Fibroblast of peridontal ligament (primary cell): Measurements from ENCODE around the gene SULT1C4.

Experiments
- DNase-seq: peaks from one replicate; pipeline ENCODE4 v3.0.0-alpha.2; 2010; ENCODE audit errors: extremely low read depth

The SULT1C4 gene

DNA sequence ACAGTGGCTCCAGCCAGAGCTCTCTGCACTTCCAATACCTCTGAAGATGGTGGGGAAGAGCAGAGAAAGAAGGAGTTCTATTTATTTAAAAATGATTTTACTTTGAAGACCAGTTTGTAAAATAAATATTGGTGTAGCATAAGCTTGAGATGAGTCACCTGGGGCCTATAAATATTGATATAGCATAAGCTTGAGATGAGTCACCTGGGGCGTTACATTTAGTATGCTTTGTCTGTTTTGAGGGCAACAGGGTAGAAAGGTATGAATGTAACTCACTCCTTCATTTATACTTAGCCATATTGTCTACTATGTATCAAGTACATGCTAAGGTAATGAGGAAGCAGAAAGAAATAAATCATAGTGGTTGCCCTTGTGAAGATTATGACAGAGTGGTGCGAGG, 7.7 kb upstream of the SULT1C4 start:
- DNase-seq = no peak

DNA sequence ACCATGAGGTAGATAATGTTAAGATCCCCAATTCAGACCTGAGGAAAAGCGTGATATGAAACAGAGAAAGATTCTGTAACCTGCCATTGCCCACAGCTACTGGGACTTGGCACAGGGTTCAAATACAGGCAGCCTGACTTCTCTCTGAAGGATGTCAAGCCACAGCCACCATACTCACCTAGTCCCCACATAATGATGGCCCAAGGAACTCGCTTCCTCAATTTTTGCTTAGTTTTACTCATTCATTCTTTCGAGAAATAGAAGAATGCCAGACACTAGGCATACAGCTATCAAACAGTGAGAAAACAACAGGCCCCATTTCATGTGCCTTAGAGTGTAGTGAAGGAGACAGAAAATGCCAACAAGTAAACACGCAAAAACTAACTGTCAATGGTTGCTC, 980 bp upstream of the SULT1C4 start:
- no peak for DNase-seq

DNA sequence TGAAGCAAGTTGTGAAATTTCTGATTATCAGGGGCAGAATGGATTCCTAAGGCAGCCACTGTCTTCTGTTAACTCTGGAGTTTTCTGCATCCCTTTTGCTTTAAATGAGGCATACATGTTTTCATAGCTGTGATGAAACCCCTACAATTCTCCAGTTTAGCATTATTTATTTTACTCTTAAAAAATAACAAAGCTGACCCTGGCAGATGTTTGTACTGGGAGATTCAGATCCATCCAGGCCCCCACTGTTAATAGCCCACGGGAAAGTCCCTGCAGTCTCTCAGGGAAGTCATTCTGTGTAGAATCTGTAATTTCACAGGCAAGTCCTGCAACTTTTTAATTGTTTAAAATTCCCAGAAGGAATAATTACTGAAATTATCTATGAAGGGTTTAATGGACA, 353 bp upstream of the SULT1C4 start:
- DNase-seq = peak; percentile 62

DNA sequence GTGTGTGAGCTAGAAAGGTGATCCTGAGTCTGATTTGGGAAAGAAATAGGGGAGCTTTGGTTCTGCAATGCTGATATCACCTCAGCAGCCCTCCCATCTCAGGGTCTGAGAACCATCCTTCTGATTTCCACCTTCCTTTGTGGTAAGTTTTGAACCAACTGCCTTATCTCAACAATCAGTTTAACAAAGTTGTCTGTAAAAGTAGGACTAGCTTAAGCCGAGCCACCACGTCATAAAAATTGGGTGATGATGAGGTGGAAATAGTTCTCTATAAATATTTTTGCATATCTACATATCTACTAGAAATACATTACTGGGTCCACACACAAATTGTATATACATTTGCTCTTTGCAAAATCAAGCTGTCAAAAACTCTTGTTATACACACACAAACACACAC, 1.1 kb downstream of the SULT1C4 start:
- no peak for DNase-seq

DNA sequence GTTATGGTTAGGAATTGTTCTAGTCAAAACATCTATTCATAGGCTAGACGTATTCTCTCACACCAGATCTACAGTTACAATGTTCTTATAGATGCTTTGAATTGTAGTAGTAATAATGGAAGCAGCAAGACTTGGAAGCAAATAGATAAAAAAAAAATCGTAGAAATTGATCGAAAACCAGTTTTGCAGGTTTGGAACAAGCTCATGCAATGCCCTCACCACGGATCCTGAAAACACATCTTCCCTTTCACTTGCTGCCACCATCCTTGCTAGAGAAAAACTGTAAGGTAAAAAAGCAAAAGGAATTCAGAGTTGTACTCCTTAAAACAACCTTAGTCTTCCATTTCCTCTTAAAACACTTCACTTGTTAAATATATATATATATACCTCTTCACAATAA, 4.4 kb downstream of the SULT1C4 start:
- no peak for DNase-seq

DNA sequence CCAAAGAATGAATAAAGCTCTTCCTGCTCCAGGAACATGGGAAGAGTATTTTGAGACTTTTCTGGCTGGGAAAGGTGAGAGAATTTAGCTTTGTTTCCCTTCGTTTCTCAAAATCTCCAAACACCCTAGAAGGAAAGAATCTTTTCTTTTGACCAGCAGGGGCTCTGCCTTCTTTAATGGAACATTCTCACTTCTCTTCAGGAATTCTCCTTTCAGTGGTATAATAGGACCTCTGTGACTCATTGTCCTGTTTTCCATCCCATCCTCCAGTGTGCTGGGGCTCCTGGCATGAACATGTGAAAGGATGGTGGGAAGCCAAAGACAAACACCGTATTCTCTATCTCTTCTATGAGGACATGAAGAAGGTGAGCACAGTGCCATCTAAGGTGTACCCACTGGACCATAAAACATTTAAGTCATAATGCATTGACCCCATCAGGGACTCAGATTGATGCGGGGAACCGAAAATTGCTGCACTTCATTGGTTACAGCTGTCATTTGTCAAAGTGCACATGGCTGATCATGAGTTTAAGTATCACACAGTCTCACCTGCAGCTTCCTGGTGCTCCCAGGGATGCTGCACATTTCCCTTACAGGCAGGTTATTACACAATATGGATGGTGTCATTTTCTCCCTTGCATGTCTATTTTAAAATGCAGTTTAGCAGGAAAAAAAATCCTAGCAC, 5.5 kb downstream of the SULT1C4 start:
- DNase-seq = no peak

DNA sequence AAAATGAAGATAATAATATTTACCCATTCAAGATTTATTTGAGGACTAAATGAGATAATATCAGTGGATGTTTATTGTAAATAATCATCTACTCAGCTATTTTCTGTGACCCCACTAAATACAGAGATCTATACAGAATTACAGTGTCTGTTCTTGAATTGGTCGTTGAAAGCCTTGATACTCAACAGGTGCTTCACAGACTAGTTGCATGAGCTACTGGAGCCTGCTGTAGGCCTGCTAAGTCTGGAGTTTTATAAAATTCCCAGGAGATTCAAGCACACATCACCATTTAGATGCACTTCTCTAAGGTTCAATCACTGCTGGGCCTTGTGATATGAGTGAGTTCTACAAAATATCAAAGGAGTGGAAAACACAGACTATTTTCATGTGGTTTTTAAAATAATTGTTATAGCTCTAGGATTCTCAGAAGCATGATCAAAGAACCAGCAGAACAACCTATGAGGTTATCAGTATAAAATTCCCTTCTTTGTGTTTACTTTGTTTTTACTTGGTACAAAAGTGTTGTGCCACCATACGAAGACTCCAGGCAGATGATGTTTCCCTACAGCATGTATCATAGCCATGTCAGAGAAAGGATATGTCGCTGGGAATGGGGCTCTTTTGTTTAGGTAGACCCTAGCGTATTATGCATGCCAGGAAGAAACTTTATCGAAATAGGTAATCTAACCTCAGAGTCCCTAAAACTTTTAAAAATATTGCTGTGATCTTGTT, 7.1 kb downstream of the SULT1C4 start:
- no peak for DNase-seq

DNA sequence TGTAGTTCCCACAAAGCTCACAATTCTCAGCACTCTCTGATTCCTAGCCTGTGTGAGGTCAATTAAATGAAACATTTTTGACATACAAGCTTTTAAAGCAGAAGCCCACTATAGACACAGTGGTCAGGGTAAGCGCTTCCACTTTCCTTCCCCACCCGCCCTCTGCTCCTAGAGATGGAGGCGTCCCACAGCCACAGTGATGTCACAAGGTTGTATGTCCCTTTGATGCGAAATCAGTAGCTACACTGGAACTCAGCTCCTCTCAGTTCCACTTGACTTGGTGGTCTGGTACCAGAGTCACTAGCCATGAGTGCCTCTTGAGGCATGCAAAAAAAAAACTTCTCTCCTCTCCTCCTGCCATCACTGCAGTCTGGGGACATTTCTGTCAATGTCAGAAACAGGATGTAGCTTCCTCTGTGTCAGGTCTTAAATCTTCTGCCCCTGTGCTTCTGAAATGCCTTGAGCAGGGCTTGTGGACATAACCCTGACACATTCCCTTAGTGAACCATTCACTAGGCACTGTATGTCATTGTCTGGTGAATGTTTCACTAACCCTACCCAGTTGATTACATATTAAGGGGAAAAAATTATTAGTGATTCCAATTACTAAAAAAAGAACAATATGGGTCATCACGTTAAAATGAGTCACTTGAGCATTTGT, 7.8 kb downstream of the SULT1C4 start:
- no peak for DNase-seq

DNA sequence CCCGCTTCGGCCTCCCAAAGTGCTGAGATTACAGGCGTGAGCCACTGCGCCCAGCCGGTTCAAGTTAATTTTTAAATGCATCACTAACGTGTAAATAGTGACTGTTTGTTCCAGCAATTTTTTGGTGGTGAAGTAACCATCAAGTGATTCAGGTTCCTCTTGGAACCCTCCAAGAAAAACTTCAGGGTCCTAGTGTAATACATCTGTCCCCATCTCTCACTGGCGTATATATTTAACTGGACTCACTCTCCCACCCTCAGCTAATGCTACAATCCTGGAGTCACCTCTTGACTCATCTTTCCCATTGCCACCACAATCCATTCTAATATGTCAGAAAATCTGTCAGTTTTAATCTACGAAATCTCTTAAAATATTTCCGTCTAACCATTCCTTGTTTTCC, 10.3 kb downstream of the SULT1C4 start:
- no peak for DNase-seq

DNA sequence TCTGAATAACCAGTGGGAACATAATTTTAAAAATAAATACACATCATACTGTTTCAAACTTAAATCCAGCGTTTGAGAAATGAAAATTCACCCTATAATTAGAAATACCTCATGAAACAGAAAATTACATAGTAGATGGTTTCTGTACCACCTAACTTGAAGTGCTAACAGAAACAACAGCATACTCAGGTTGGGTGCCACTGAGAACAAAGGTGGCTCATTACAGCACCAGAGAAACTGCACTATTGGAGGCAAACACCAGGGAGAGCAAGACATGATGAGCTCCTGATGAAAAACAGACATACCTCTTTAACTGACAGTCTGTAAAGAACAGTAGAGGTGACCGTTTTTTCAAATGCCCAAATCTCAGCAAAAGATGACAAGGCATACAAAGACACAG, 12.6 kb downstream of the SULT1C4 start:
- no peak for DNase-seq

DNA sequence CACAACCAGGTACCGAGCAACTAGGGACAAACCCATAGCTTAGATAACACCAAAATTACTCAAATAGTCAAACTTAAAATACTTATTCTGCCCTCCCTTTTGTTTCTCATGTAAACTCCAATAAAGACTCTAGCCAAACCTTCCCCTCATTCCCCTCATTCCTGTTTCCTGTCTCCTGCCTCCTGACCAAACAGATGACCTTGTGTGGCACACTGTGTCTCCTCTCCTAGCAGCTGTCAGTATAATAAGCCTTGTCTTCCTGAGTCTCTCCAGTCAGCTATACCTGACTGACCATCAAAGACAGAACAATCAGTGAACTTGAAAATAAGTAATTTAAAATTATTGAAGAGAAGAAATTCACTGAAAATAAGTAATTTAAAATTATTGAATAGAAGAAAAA, 14.3 kb downstream of the SULT1C4 start:
- DNase-seq = no peak

DNA sequence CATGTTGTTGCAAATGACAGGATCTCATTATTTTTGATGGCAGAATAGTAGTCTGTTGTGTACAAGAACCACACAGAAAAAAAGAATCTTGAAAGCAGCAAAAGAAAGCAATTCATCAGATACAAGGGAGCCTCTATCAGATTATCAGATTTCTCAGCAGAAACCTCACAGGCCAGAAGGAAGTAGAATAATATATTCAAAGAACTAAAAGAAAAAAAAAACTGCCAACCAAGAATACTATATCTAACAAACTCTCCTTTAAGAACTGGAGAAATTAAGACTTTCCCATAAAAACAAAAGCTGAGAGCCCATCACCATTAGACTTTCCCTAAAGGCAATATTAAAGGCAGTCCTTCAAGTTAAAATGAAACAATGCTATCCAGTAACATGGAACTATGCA, 15.4 kb downstream of the SULT1C4 start:
- DNase-seq = no peak

DNA sequence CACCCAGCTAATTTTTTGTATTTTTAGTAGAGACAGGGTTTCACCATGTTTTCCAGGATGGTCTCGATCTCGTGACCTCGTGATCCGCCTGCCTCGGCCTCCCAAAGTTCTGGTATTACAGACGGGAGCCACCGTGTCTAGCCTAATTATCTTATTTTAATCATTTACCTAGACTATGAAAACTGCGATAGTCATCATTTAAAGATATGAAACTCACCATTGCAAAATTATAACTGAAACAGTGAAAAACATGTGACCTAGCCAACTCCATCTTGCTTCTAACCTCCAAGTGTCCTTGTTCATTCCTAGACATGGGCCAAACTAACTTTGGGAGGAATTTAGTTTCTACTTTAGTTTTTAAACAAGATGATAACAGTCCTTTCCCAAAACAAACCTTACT, 17.4 kb downstream of the SULT1C4 start:
- DNase-seq = no peak

DNA sequence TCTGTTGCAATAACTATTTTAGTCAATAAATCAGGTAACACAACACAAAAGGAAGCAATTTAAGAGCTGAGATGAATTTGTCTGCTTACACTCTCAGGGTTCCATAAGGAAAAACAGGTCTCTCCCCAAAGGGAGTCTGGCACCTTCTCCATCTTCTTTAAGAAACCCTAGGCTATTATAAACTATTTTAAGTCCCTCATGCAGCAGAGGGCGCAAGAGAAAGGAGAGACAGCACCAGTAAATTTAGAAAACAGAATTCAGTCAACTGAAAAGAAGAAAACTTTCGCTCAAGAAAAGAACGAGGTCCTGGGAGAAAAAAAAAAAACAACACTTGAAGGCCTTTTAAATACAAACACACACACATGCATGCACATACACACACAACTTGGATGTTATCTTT, 19.1 kb downstream of the SULT1C4 start:
- peak; percentile 46 for DNase-seq

DNA sequence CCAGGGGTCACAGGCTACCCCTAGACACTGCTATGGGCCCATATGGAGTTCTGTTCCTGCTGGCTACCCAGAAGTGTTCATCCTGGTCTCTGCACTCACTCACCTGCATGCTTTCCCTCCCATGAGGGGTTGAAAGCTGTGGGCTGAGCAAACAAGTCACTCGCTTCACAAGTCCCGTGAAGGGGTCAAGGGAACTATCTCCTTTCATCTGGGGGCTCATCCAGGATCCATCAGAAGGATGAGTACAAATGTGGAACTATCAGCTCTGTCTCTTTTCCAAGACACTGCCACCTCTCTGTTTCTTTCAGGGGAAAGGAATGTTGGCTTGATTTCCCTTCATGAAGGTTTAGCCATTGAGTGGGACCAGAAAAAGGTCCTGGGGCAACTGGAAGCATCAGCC, 21.7 kb downstream of the SULT1C4 start:
- no peak for DNase-seq

DNA sequence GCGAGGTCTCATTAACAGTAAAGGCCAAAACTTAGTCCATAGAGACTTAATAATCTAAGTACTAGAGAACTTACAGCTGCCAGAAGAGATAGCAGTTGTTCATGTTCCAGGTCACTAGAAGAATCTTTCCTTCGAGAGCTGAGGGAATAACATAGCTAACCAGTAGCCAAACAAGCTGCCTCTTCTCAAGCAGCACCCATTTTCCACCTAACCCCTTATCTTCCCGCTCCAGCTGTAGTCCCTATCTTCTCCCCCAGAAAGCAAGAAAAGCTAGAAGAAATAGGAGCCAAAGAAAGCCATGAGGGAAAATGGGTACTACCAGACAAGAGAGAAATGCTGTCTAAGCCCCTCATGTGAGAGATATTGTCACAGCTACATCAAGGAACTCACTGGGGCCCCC, 24.0 kb downstream of the SULT1C4 start:
- DNase-seq = no peak

DNA sequence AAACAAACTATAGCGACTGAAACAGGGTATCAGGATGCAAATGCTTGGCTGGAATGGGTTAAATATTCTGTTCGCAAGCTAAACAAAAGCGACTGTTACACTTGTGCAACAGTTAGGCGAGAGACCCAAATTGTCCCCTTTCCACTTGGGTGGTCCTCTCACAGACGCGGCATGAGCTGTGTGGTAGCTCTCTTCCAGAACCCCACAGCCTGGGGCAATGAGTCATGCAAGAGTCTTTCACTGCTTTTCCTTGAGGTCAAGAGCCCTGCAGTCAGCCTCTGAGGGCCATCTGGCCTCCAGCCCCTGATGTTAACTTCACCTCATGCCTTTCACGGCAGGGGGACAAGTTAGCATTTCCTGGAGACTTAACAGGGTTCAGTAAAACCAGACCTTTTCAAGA, 25.7 kb downstream of the SULT1C4 start:
- peak; percentile 61 for DNase-seq

DNA sequence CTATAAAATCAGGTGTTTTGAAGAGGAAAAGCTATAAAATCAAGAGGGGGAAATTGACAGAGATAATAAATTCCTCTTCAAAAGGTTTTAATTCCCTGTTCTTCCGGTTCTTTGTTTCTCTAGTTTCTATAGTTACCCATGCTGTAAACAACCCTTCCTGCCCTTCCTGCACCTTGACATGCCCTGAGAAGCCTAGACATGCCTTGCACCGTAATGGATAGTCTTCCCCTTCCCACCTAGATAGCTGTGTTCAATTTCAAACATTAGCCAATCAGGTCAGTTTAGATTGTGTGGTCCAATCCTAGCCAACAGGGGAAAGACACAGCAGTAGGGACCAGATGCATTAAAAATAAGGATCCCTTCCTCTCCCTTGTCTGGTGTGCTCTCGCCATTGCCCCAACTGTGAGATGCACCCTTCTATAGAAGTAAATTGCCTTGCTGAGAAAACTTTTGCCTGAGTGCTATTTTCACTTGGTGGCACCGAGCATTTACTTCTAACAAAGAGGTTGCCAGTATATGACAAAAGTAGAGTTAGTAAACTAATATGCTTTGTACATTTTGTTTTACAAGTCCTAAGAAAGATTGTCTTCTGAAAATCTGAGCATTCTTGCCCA, 27.1 kb downstream of the SULT1C4 start:
- DNase-seq = no peak

DNA sequence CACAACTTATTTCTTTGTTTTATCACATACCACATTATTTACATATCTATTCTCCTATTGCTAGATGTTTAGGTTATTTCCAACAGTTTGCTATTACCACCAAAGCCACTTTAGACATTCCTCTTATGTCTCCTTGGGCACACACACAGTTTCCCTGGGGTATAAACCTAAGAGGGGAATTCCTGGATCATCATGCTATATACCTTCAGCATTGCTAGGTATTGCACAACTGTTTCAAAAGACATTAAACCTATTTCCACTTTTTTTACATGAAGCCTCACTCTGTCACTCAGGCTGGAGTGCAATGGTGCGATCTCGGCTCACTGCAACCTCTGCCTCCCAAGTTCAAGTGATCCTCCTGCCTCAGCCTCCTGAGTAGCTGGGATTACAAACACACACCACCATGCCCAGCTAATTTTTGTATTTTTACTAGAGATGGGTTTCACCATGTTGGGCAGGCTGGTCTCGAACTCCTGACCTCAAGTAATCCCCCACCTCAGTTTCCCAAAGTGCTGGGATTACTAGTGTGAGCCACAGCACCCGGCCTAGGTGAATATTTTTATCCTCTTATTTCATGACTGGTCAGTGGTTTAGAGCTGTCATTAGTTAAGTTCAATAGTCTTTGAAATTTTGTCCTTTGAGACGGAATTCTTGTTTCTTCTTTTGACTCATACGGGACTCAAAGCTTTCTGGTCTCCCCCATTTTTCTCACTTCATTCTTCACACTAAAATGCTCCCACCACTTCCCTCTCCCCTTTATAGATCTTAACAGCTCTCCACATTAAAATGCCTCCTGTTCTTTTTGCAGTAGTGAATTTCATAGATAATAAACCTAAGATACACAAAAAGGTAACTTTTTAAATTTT, 30.3 kb downstream of the SULT1C4 start:
- no peak for DNase-seq

DNA sequence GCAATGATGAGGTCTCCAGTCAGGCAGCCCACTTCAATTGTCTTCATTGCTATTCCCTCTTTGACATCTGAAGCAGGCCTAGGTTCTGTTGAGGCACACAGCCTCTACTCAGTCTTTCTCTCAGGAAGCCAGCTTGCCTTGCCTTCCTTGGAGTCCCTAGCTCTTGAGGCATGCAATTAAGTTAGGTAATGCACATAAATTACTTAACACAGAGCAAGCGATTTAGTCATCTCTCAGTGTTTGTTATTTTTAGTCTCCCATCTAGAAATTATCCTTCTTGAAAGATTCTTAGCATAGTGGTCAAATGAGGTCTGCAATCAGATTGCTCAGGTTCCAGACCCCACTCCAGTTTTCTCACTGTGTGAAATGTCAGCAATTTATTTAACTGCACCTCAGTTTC, 32.0 kb downstream of the SULT1C4 start:
- peak; percentile 53 for DNase-seq

DNA sequence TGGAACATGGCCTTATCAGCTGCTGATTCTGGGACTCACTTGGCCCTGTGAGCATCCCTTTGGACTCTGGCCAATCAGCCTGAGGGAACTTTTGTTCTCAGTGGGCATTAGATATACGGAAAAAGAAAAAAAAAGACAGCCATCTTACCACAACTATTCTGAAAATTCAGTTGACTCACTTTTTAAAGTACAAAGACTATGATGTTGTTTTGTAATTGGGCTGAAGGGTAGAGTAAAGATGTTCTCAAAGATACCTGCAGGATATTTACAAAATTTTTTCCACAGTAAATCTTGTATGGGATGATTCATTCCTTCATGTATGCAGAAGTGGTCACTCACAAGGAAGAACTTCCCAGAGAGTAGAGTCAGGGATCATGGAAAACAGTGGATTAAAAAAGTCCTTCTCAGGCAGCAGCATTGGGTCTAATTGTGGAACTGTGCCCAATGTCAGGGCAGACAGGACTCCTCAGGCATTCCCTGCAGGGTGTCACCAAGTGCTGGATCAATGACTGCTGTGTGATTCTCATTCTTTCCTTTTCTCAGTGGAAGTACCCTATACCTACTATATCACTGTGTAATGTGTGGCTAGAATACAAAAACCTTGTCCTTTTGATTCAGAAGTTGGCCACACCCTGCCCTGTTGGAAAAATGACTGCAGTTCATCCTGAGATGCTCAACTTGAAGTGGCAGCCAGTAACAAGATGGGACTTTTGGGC, 35.4 kb downstream of the SULT1C4 start:
- DNase-seq = peak; percentile 68
